Right lobe of liver (tissue), 4 donors: ENCODE data around the gene GULP1.

Experiments
- CTCF ChIP-seq, 4 donors: fragments of 200-600 bp in 3 of 4; fragments of 450-650 bp in 1 of 4; IDR thresholded peaks; one replicate each; pipeline versions ENCODE4 v1.5.1 to v1.8.0; 2016 to 2022; ENCODE audit warnings: antibody characterized with exemption in 4 of 4, mild to moderate bottlenecking in 2 of 4
- POLR2A ChIP-seq: fragments of 450-650 bp; IDR thresholded peaks from one replicate; pipeline ENCODE4 v1.6.1; 2017; ENCODE audit warnings: antibody characterized with exemption, mild to moderate bottlenecking
- donor health status: DM: no; HTN: no; CAD: no.
- donor health status: DM: no; HTN: no; CAD: no.
- donor health status: DM: no; HTN: yes; CAD: no.

GRCh38 chr2:188349019-188349418, 57.3 kb downstream of the GULP1 start:
- TF ChIP-seq CTCF (IDR thresholded peaks at IDR 0.05) = no peak
- TF ChIP-seq POLR2A = no peak
